ENCODE data around the gene ACTN2.
A peak's percentile ranks its signal among the peaks of the same experiment; 100 is the strongest.

ACTN2 gene

GRCh38 chr1:236785477-236785876 lies 99.2 kb downstream of the ACTN2 start:
- no peak for DNase-seq

DNA sequence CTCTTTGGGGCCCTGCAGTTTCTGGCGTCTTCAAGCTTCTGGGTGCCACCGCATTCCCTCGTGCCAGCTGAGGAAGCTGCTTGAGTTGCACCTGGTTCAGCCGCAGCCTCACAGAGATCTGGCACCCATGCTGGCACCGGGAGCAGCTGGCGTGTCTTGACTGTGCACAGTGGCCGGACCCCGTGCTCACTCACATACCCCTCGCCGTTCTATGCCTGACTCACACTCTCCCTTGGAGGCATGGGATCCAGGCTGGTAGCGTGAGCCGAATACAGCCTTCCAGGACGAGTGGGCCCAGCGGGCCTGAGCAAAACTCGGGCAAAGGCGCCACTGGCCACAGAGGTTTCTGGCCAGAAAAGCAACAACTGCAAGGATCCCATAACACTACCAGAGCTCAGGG lies 100.2 kb downstream of the ACTN2 start:
- no peak for DNase-seq

DNA sequence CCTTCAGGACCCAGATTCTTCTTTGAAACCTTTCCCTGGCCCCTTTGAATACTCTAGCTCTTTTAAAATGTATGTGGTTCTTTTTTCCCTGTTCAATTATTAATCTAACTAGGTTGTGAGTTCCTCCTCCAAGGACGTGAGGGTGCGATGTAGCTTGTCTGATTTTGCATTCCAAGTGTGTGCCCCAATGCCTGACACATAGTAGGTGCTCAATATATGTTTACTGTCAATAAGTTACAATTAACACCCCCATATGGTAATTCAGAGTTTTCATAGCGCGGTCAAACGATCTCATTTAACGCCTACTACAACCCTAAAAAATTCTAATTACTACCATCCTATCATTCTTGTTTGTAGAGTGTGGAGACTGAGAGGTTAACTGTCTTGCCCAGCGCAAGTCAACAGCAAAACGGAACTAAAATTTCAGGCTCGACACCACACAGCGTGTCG lies 108.3 kb downstream of the ACTN2 start:
- DNase-seq, result no peak

DNA sequence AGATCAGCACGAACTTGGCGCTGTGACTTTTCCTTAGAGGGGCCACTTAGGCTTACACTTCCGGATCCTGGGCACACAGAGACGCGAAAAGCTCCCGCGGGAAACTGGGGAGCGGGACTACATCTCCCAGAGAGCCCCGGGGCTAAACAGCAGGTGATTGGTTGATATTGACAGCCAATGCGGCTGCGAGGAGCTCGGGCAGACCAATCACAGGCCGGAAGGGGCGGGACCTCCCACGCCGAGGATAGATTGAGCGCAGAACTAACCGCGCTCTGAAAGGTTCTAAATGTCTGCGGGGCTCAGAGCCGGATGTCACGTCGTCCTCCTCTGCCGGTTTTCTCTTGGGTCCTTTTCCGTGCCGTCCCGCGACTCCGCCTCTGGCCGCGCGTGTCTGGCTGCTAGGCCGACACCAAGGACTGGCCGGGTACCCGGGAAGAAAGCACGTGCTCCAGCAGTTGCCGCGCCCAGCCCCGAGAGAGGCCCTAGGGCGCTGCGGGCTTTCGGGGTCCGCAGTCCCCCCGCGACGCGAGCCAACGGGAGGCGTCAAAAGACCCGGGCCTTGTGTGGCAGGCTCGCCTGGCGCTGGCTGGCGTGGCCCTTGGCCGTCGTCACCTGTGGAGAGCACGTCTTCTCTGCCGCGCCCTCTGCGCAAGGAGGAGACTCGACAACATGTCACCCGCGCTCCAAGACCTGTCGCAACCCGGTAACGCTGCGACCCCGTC lies 108.9 kb downstream of the ACTN2 start, which contains the start of gene MTR:
Gene MTR, plus strand, starts transcription at position 258 of the 722 bp plus-strand sequence. Its CDS starts 412 bp downstream, at position 670.
- peak; percentile 95 for DNase-seq

DNA sequence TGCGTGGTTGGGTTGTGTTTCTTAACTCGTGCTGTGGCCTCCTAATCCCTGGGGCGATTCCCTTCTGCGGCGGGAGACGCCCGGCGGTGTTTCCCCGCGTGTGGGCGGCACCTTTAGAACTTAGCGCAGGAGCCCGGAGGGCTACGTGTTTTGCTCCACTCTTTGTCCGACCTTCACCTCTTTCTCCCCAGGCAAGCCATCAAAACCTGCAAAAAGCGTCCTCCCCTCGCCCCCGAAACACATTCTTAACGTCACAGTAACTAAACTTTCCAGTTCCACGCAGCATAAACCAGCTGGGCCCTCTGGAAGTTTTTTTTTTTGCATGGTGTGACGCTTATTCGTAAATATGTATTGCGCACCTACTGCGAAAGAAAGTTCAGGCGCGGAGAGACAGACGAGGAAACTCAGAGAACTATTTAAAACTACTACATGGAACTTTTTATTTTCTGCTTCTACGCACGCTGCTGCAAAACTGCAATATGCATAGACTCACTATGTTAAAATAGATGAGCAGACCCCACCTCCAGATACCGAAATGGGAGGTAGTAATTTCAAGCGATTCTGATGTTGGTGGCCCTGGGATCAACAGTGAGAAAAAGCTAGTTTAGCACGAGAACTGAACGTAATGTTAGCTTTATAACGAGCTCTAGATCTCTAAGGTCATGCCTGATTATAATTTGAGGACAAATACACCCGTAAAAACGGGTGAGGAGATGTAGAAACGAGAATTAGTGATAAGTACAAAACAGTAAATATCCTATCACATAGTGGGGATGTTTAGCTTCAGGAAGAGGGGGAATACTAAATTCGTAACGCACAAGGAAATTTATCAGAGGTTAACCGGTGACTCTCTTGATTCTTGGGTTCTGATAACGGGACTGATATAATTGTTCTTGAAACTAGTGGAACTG lies 109.7 kb downstream of the ACTN2 start:
- peak in 1 of 2 experiments; percentile 83 for DNase-seq

DNA sequence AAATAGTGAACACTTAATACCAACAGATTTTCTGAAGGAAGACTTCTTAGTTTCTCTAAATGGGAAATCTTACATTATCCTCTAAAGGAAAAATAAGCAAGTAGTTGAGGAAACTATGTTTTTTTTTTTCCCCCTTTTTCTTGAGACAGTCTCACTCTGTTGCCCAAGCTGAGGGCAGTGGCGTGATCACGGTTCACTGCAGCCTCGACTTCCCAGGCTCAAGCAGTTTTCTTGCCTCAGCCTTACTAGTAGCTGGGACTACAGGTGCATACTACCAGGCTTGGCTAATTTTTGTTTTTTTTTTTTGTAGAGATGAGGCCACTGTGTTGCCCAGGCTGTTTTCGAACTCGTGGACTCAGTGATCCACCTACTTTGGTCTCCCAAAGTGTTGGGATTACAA lies 112.7 kb downstream of the ACTN2 start:
- DNase-seq, result no peak

DNA sequence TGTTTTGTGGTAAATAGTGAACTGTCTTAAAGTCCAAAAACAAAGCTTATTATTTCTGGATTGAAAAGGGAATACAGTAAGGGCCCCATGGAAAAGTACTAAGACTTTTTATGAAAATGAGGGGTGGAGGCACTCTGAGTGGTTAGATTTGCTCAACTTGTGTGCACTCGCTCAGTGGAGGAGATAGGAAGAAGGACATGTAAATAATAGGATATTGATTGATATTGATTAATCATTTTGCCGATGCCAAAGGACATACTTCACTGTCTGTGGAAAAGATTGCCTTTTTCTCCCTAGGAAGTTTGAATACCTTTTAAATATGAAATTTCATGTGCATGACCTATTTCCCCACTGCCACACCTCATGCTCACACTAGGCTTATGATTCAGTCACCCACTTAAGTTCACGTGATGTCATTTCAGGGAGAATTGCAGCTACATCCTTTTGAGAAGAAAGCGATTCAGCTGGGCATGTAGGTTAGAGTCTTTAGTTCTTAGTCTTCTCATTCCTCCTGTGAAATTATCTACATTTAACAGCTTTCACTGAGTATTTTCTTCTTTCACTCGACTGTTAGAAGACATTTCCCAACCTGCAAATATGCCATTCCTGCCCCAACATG lies 113.8 kb downstream of the ACTN2 start:
- DNase-seq, result no peak

- no peak for DNase-seq
Observed at GRCh38 chr1:236800623-236801022, 114.3 kb downstream of the ACTN2 start.

- no peak for DNase-seq
Observed at GRCh38 chr1:236802264-236802663, 116.0 kb downstream of the ACTN2 start.

GRCh38 chr1:236806634-236807033 lies 120.3 kb downstream of the ACTN2 start:
- no peak for DNase-seq

- no peak for DNase-seq
Observed at GRCh38 chr1:236808005-236808404, 121.7 kb downstream of the ACTN2 start.

DNA sequence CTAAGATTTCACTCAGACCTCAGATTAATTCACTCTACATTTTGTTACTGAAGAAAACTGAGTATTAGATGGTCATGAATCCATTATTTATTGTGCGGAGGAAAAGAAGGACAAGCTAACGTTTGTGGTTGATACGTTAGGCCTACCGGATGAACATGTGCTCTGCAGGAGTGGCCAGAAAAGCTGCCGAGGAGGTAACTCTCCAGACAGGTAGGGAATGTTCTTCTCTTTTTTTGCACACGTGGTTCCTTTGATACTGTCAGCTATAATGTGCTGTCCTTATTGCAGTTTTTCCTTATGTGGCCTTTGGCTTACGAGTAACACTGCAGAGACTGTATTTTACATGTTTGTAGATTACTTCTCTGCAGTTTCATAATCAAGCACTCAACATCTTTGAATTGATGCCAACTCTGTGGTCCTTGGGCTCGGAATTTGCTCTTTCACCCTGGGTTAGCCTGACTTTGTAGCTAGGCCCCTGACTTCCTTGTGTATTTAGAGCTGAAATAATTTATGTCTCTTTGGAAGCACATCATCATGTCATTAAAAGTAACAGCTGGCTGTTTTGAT lies 122.3 kb downstream of the ACTN2 start:
- no peak for DNase-seq

DNA sequence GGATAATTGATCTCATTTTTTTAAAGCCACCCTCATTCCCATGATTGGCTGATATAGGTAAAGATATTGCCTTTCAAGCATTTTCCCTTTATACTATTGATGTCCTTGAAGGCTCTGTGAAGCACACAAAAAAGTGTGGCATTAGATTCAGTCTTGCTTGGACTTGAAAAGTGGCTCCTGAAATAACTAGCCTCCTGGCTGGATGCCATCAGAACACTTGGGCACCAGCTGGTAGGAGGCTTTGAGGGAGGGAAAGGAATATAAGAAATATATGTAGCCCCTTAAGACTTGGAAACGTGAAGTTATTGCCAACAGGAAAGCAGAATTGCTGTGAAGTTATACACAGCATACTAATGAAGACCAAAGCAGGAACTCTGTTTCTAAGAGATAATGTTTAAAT lies 122.8 kb downstream of the ACTN2 start:
- no peak for DNase-seq

DNA sequence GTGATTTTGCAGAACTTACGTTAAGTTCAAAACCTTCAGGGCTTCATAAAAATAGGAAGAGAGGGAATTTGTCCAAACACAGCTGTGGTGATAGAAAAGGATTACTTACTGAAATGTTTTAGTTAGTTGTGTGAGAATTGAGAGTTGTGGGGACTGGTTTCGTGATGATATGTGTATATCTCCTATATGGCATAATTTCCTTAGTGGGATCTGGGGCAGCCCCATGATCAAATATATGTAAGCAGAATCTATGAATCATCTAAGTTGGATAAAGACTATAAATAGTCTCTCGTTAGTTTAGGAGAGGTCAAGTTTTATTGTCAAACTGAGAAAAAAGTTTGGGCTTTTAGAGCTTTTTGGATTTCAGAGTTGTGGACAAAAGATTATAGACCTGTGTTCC lies 123.7 kb downstream of the ACTN2 start:
- DNase-seq, result no peak

DNA sequence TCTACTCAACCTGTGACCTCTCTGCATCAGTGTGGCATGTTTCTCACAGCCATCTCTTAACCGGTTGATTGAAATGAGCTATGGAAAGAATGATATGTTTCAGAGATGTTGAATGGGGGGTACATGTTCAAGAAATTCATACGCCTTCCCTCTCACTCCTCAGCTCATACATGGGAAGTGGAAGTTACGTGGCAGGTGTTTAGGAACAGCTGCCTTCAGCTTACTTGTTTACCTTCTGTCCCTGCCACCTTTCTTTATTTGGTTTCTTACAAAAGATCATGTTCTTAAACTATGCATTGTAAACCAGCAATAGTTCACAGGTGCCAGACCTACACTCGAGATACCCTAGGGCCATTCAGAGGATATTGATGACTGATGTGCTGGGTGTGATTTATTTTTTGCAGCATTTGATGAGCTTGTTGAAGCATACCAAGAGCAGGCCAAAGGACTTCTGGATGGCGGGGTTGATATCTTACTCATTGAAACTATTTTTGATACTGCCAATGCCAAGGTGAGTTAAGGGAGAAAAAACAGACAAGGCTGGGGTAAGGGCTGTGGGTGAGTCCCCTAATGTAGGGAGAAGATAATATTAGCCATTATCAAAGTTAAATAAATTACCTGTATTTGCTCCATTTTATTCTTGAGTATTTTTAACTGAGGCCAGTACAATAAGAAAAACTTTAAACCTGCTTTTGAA lies 126.2 kb downstream of the ACTN2 start:
- DNase-seq, result no peak

Measured in activated T-cell treated with anti-CD3 and anti-CD28 coated beads, Interleukin-2, amount 50 U/mL, for 48 hours (primary cell).